SK-N-SH treated with all-trans-retinoic acid at 6 μM for 48 hours (cell line): ENCODE results near the gene SH3D19.

Experiments used
- PATZ1 ChIP-seq: fragments of 250-450 bp; sonication (Bioruptor Pico); IDR thresholded peaks from 2 replicates; pipeline ENCODE4 v1.8.0; 2020; ENCODE audit warnings: mild to moderate bottlenecking, moderate library complexity, borderline replicate concordance
- TF ChIP-seq, protein P1 (sequence below): fragments of 250-450 bp; sonication (Bioruptor Pico); IDR thresholded peaks from 2 replicates; pipeline ENCODE4 v1.8.0; 2021; ENCODE audit warnings: low read depth, mild to moderate bottlenecking, moderate library complexity, borderline replicate concordance
- TF ChIP-seq, protein P2 (sequence below): fragments of 250-450 bp; sonication (Bioruptor Pico); IDR thresholded peaks from 2 replicates; pipeline ENCODE4 v1.5.1; 2021; ENCODE audit warnings: mild to moderate bottlenecking, moderate library complexity

DNA sequence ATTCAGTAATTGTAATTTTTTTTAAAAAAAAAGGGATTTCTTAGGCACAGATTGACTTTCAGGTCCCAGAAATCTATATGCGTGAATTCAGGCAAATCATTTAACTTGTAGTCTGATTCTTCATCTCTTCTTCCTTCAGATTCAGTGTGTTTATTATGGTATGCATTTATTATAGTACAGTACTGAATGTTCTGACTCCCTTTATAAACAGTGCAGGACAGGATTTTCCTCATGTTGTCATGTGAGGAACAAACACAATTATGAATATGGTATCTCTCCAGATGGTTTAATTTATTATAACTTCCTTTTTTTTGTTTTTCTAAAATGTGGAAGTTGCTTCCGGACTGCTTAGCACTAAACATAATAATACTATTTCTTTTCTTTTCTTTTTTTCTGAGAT is 171.8 kb downstream of the SH3D19 start:
- TF ChIP-seq, protein P1, sequence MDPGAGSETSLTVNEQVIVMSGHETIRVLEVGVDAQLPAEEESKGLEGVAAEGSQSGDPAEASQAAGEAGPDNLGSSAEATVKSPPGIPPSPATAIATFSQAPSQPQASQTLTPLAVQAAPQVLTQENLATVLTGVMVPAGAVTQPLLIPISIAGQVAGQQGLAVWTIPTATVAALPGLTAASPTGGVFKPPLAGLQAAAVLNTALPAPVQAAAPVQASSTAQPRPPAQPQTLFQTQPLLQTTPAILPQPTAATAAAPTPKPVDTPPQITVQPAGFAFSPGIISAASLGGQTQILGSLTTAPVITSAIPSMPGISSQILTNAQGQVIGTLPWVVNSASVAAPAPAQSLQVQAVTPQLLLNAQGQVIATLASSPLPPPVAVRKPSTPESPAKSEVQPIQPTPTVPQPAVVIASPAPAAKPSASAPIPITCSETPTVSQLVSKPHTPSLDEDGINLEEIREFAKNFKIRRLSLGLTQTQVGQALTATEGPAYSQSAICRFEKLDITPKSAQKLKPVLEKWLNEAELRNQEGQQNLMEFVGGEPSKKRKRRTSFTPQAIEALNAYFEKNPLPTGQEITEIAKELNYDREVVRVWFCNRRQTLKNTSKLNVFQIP (CRISPR knock-in tag), result no peak
- TF ChIP-seq PATZ1 (CRISPR knock-in tag), result no peak
- TF ChIP-seq, protein P2, sequence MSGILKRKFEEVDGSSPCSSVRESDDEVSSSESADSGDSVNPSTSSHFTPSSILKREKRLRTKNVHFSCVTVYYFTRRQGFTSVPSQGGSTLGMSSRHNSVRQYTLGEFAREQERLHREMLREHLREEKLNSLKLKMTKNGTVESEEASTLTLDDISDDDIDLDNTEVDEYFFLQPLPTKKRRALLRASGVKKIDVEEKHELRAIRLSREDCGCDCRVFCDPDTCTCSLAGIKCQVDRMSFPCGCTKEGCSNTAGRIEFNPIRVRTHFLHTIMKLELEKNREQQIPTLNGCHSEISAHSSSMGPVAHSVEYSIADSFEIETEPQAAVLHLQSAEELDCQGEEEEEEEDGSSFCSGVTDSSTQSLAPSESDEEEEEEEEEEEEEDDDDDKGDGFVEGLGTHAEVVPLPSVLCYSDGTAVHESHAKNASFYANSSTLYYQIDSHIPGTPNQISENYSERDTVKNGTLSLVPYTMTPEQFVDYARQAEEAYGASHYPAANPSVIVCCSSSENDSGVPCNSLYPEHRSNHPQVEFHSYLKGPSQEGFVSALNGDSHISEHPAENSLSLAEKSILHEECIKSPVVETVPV, result no peak
